ENCODE measurements around the gene CDH11. TPM values are rescaled to one million over a fixed set of nuclear protein-coding genes. Genes with fewer than 3 reads are reported as not detected.

Gene CDH11
- total and polyA plus RNA-seq, 10 of the 15 experiments (the other 5 are each of a cell fraction or from before 2014, with no cell fraction given): 0.31 to 9.7 (median 0.87) TPM

DNA sequence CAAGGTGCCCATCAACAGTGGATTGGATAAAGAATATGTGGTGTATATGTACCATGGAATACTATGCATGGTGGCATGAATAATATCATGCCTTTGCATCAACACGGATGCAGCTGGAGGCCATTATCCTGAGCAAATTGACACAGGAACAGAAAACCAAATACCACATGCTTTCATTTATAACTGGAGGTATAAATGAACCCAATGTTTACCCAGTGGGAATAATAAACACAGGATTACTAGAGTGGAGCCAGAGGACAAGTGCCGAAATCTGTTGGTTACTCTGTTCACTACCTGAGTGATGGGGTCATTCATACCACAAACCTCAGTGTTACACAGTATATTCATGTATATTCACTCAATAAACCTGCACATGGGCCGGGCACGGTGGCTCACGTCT lies 125.2 kb downstream of the CDH11 start:
- intact Hi-C loops (cut with micrococcal nuclease; ENCODE audit: unreplicated experiment) (no loop called here), in situ Hi-C loops (cut with MboI) (no loop called here)
- Histone ChIP-seq H3K4me3 (no peak overlapping the region), H2AFZ (ENCODE audit: control insufficient read depth, low read depth, low read length) (no peak overlapping the region), H3K36me3 (ENCODE audit: control insufficient read depth in 2 of 2, insufficient read depth in 2 of 2, low read length in 1 of 2) (no peaks in the 10 kb centered on the region), H3K27me3 (replicated peaks in 1 of 2; ENCODE audit: control insufficient read depth in 2 of 2, insufficient read depth in 2 of 2, low read length in 1 of 2) (no peaks in the 10 kb centered on the region), H3K9me3 (replicated peaks; ENCODE audit: control insufficient read depth, insufficient read depth, low read length) (no peaks in the 10 kb centered on the region), H3K9ac (ENCODE audit: control insufficient read depth, insufficient read depth, low read length) (no peak overlapping the region), H3K27ac (ENCODE audit: control insufficient read depth, insufficient read depth) (no peak overlapping the region), H3K79me2 (ENCODE audit: control insufficient read depth, insufficient read depth, low read length) (no peaks in the 10 kb centered on the region), H3K4me2 (ENCODE audit: control insufficient read depth, insufficient read depth) (no peak overlapping the region), H4K20me1 (ENCODE audit: control insufficient read depth, insufficient read depth) (no peaks in the 10 kb centered on the region), H3K4me1 (ENCODE audit: control insufficient read depth, insufficient read depth, low read length) (no peaks in the 10 kb centered on the region)
- ChIA-PET SMC1A (ENCODE audit: uncharacterized antibody, unreplicated experiment) (no interaction called here), RAD21 (ENCODE audit: unreplicated experiment) (no interaction called here), POLR2A (no interaction called here), CTCF (no interaction called here)
- ATAC-seq (no peak), DNase-seq (ENCODE audit: low read depth, low spot score) (no peak), FAIRE-seq (no peak)
- 54% methylated on average over 5 of the region's 5 CpGs for WGBS (ENCODE audit: insufficient coverage, insufficient replicate concordance, low lambda C conversion rate, missing lambda C conversion rate)
- BruUV-seq (replicated peaks): no TSS peak
- TF ChIP-seq, protein P1, sequence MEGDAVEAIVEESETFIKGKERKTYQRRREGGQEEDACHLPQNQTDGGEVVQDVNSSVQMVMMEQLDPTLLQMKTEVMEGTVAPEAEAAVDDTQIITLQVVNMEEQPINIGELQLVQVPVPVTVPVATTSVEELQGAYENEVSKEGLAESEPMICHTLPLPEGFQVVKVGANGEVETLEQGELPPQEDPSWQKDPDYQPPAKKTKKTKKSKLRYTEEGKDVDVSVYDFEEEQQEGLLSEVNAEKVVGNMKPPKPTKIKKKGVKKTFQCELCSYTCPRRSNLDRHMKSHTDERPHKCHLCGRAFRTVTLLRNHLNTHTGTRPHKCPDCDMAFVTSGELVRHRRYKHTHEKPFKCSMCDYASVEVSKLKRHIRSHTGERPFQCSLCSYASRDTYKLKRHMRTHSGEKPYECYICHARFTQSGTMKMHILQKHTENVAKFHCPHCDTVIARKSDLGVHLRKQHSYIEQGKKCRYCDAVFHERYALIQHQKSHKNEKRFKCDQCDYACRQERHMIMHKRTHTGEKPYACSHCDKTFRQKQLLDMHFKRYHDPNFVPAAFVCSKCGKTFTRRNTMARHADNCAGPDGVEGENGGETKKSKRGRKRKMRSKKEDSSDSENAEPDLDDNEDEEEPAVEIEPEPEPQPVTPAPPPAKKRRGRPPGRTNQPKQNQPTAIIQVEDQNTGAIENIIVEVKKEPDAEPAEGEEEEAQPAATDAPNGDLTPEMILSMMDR (IDR thresholded peaks at IDR 0.05 in 2 of 3, conservative IDR thresholded peaks at IDR 0.05 in 1 of 3; ENCODE audit: control insufficient read depth in 2 of 3, extremely low read depth in 1 of 3, insufficient read depth in 1 of 3, low read depth in 3 of 3, low read length in 3 of 3): no peak
- TF ChIP-seq, protein P2, sequence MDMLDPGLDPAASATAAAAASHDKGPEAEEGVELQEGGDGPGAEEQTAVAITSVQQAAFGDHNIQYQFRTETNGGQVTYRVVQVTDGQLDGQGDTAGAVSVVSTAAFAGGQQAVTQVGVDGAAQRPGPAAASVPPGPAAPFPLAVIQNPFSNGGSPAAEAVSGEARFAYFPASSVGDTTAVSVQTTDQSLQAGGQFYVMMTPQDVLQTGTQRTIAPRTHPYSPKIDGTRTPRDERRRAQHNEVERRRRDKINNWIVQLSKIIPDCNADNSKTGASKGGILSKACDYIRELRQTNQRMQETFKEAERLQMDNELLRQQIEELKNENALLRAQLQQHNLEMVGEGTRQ (IDR thresholded peaks at IDR 0.05; ENCODE audit: borderline replicate concordance, low read depth, low read length): no peak
- TF ChIP-seq, protein P3, sequence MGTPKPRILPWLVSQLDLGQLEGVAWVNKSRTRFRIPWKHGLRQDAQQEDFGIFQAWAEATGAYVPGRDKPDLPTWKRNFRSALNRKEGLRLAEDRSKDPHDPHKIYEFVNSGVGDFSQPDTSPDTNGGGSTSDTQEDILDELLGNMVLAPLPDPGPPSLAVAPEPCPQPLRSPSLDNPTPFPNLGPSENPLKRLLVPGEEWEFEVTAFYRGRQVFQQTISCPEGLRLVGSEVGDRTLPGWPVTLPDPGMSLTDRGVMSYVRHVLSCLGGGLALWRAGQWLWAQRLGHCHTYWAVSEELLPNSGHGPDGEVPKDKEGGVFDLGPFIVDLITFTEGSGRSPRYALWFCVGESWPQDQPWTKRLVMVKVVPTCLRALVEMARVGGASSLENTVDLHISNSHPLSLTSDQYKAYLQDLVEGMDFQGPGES (IDR thresholded peaks at IDR 0.05): no peak
- TF ChIP-seq POLR2A (IDR thresholded peaks at IDR 0.05; ENCODE audit: low read depth, low read length) (no peak), SRF (IDR thresholded peaks at IDR 0.05; ENCODE audit: low read depth in 2 of 2, low read length in 2 of 2) (no peak), CEBPB (IDR thresholded peaks at IDR 0.05; ENCODE audit: borderline replicate concordance in 1 of 2, low read depth in 2 of 2, low read length in 2 of 2) (no peak), EED (IDR thresholded peaks at IDR 0.05; ENCODE audit: low read depth) (no peak), IKZF2 (IDR thresholded peaks at IDR 0.05) (no peak), CHD1 (IDR thresholded peaks at IDR 0.05; ENCODE audit: low read depth, low read length) (no peak), WRNIP1 (IDR thresholded peaks at IDR 0.05; ENCODE audit: borderline replicate concordance, low read depth, low read length) (no peak)
- TF ChIP-seq, protein P4, sequence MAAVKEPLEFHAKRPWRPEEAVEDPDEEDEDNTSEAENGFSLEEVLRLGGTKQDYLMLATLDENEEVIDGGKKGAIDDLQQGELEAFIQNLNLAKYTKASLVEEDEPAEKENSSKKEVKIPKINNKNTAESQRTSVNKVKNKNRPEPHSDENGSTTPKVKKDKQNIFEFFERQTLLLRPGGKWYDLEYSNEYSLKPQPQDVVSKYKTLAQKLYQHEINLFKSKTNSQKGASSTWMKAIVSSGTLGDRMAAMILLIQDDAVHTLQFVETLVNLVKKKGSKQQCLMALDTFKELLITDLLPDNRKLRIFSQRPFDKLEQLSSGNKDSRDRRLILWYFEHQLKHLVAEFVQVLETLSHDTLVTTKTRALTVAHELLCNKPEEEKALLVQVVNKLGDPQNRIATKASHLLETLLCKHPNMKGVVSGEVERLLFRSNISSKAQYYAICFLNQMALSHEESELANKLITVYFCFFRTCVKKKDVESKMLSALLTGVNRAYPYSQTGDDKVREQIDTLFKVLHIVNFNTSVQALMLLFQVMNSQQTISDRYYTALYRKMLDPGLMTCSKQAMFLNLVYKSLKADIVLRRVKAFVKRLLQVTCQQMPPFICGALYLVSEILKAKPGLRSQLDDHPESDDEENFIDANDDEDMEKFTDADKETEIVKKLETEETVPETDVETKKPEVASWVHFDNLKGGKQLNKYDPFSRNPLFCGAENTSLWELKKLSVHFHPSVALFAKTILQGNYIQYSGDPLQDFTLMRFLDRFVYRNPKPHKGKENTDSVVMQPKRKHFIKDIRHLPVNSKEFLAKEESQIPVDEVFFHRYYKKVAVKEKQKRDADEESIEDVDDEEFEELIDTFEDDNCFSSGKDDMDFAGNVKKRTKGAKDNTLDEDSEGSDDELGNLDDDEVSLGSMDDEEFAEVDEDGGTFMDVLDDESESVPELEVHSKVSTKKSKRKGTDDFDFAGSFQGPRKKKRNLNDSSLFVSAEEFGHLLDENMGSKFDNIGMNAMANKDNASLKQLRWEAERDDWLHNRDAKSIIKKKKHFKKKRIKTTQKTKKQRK (IDR thresholded peaks at IDR 0.05; ENCODE audit: low read depth, low read length): no peak
- TF ChIP-seq, protein P5, sequence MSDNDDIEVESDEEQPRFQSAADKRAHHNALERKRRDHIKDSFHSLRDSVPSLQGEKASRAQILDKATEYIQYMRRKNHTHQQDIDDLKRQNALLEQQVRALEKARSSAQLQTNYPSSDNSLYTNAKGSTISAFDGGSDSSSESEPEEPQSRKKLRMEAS (IDR thresholded peaks at IDR 0.05; ENCODE audit: low read depth, low read length): no peak
- TF ChIP-seq, protein P6, sequence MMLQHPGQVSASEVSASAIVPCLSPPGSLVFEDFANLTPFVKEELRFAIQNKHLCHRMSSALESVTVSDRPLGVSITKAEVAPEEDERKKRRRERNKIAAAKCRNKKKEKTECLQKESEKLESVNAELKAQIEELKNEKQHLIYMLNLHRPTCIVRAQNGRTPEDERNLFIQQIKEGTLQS (IDR thresholded peaks at IDR 0.05; ENCODE audit: borderline replicate concordance, extremely low read depth, low read depth, low read length): no peak
- TF ChIP-seq, protein P7, sequence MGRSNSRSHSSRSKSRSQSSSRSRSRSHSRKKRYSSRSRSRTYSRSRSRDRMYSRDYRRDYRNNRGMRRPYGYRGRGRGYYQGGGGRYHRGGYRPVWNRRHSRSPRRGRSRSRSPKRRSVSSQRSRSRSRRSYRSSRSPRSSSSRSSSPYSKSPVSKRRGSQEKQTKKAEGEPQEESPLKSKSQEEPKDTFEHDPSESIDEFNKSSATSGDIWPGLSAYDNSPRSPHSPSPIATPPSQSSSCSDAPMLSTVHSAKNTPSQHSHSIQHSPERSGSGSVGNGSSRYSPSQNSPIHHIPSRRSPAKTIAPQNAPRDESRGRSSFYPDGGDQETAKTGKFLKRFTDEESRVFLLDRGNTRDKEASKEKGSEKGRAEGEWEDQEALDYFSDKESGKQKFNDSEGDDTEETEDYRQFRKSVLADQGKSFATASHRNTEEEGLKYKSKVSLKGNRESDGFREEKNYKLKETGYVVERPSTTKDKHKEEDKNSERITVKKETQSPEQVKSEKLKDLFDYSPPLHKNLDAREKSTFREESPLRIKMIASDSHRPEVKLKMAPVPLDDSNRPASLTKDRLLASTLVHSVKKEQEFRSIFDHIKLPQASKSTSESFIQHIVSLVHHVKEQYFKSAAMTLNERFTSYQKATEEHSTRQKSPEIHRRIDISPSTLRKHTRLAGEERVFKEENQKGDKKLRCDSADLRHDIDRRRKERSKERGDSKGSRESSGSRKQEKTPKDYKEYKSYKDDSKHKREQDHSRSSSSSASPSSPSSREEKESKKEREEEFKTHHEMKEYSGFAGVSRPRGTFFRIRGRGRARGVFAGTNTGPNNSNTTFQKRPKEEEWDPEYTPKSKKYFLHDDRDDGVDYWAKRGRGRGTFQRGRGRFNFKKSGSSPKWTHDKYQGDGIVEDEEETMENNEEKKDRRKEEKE (IDR thresholded peaks at IDR 0.05): no peak

Measured in GM12878 (cell line).